Neural progenitor cell (in vitro differentiated cells): Measurements from ENCODE around the gene PRKAB1. TPM values are rescaled to one million over a fixed set of nuclear protein-coding genes. Genes with fewer than 3 reads are reported as not detected.
"Not testable (repeated sequence)": the region's sequence is repeated elsewhere in the genome, so short reads cannot be mapped to it uniquely, and the experiment has no call there.

Experiments used
- DNase-seq: peaks from one replicate; pipeline ENCODE4 v3.0.0-alpha.2; 2016; ENCODE audit warnings: low spot score
- H2AFZ ChIP-seq: fragments of 200-600 bp; sonication (generic); replicated peaks from 2 replicates; pipeline ENCODE4 v1.6.1; 2016; ENCODE audit warnings: antibody characterized with exemption
- H3F3A ChIP-seq: fragments of 200-600 bp; sonication (generic); 2 replicates; pipeline ENCODE4 v1.6.1; 2016; ENCODE audit warnings: antibody characterized with exemption, low read depth
- H3K27ac ChIP-seq: fragments of 200-600 bp; sonication (generic); 2 replicates; pipeline ENCODE4 v1.5.1; 2016; ENCODE audit warnings: mild to moderate bottlenecking
- H3K27me3 ChIP-seq: fragments of 200-600 bp; sonication (generic); 2 replicates; pipeline ENCODE4 v1.6.1; 2016; ENCODE audit warnings: mild to moderate bottlenecking, moderate library complexity
- H3K36me3 ChIP-seq: fragments of 200-600 bp; sonication (generic); 2 replicates; pipeline ENCODE4 v1.5.1; 2016
- H3K4me1 ChIP-seq: fragments of 200-600 bp; sonication (generic); 2 replicates; pipeline ENCODE4 v1.6.1; 2016; ENCODE audit warnings: mixed run types
- H3K4me2 ChIP-seq: fragments of 200-600 bp; sonication (generic); 2 replicates; pipeline ENCODE4 v1.6.1; 2016
- H3K4me3 ChIP-seq: fragments of 200-600 bp; sonication (generic); 2 replicates; pipeline ENCODE4 v1.5.1; 2016
- H3K79me2 ChIP-seq: fragments of 200-600 bp; sonication (generic); 2 replicates; pipeline ENCODE4 v1.6.1; 2016; ENCODE audit warnings: low read depth
- H3K9ac ChIP-seq: fragments of 200-600 bp; sonication (generic); 2 replicates; pipeline ENCODE4 v1.6.1; 2016
- H3K9me3 ChIP-seq: fragments of 200-600 bp; sonication (generic); 2 replicates; pipeline ENCODE4 v1.5.1; 2016; ENCODE audit warnings: low read depth
- H4K20me1 ChIP-seq: fragments of 200-600 bp; sonication (generic); 2 replicates; pipeline ENCODE4 v1.6.1; 2016; ENCODE audit warnings: low read depth
- H3K27ac Mint-ChIP-seq: 3 replicates; pipeline ENCODE4 v1.8.0; 2021; ENCODE audit warnings: mixed read lengths
- H3K27me3 Mint-ChIP-seq: 2 replicates; pipeline ENCODE4 v1.8.0; 2022; ENCODE audit warnings: low read depth, mild to moderate bottlenecking, inconsistent platforms, moderate library complexity, mixed read lengths; ENCODE audit not compliant: insufficient read depth
- H3K36me3 Mint-ChIP-seq: 3 replicates; pipeline ENCODE4 v1.8.0; 2021; ENCODE audit warnings: mixed read lengths
- H3K4me1 Mint-ChIP-seq: 3 replicates; pipeline ENCODE4 v1.8.0; 2021; ENCODE audit warnings: mixed read lengths
- H3K4me3 Mint-ChIP-seq: 3 replicates; pipeline ENCODE4 v1.8.0; 2021; ENCODE audit warnings: mild to moderate bottlenecking, moderate library complexity, mixed read lengths
- H3K9me3 Mint-ChIP-seq: 3 replicates; pipeline ENCODE4 v1.8.0; 2020; ENCODE audit warnings: mixed read lengths
- CTCF ChIP-seq: fragments of 200-600 bp; sonication (generic); IDR thresholded peaks from 2 replicates; pipeline ENCODE4 v1.5.1; 2017; ENCODE audit warnings: antibody characterized with exemption, mild to moderate bottlenecking
- EZH2 ChIP-seq: fragments of 200-600 bp; sonication (generic); IDR thresholded peaks from 2 replicates; pipeline ENCODE4 v1.6.1; 2017; ENCODE audit warnings: antibody characterized with exemption, mild to moderate bottlenecking, moderate library complexity
- EZH2phosphoT487 ChIP-seq: fragments of 200-600 bp; sonication (generic); IDR thresholded peaks from 2 replicates; pipeline ENCODE4 v1.6.1; 2017; ENCODE audit warnings: antibody characterized with exemption
- total RNA-seq: library from RNA; depleted of rRNA; stranded (reverse); fragments of >200 nt; gene quantifications from 2 replicates; pipeline ENCODE4 v1.2.3, GENCODE V29; 2015; ENCODE audit warnings: low replicate concordance

Gene PRKAB1
- total RNA-seq, 1 donor from 2014 or later, result 24.5 TPM

DNA sequence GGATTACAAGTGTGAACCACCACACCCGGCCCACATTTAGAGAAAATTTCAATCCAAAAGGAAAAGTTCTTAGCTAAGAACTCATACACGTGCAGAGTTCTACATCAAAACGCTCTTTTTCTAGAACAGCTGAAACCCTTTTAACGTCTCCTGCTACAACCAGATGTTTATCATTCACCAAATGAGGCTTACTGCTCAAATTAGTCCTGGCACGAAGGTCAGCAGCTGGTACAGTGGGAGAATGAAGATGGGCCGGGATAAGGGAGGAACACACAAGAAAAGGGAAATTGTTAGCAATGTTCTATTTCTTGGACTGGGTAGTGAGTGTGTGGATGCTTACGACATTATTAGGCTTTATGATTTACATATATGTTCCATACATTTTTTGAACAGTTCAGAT, 37.2 kb downstream of the PRKAB1 start:
- Histone ChIP-seq H3K4me3 (no peak overlapping the region), H2AFZ (no peak overlapping the region), H3K27ac (no peak overlapping the region), H4K20me1 (no peaks in the 10 kb centered on the region), H3K9ac (no peak overlapping the region), H3K4me1 (no peaks in the 10 kb centered on the region), H3K36me3 (peaks cover 13% of the 10 kb centered on the region), H3K9me3 (no peaks in the 10 kb centered on the region), H3K79me2 (no peaks in the 10 kb centered on the region), H3K4me2 (no peak overlapping the region), H3F3A (no peaks in the 10 kb centered on the region), H3K27me3 (no peaks in the 10 kb centered on the region)
- Mint-ChIP-seq H3K4me1 (no peaks in the 10 kb centered on the region), H3K36me3 (peaks cover 27% of the 10 kb centered on the region), H3K9me3 (no peaks in the 10 kb centered on the region), H3K27ac (no peak overlapping the region), H3K4me3 (no peak overlapping the region), H3K27me3 (peaks cover 4% of the 10 kb centered on the region)
- no peak for TF ChIP-seq EZH2
- DNase-seq, result no peak

- not testable (repeated sequence) for H3K4me1 Mint-ChIP-seq, H3K27me3 Mint-ChIP-seq, H3K27me3 ChIP-seq, H3K27ac ChIP-seq, H3K27ac Mint-ChIP-seq, H3K9me3 ChIP-seq, H3K9me3 Mint-ChIP-seq, H3K9ac ChIP-seq, H3K4me2 ChIP-seq, H3F3A ChIP-seq, H3K4me3 Mint-ChIP-seq, H3K4me1 ChIP-seq, H3K4me3 ChIP-seq, H4K20me1 ChIP-seq, H3K79me2 ChIP-seq, DNase-seq, H2AFZ ChIP-seq
- H3K36me3 Mint-ChIP-seq, result peaks cover 37% of the 10 kb centered on the region
- peaks cover 13% of the 10 kb centered on the region for H3K36me3 ChIP-seq
These were observed 38.5 kb downstream of the PRKAB1 start for GRCh38 chr12:119706427-119706826.

DNA sequence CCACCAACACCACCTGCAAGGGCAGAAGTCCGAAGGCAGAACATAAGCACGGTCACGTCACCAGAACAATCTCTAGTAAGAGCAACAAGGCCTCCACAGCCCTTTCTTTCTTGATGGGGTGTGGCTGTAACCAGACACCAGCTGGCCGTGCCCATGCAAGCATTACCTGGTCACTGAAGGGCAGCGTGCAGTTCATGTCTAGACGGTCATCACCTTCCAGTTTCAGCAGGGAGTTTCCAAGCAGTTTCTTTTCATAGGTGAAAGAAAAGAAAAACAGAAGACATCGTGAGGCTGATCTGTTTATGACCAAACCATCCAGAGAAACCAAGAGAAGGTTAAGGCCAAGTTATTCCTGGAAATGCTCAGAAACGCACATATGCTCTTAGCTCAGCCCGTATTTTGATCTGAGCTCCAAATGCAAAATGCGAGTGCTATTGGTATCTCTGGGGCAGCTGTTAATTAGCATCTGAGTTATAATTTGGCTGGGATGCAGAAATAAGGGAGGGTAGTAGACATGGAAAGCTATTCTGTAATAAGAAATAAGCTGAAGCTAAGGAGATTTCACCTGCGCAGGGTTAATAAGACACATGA, 42.5 kb downstream of the PRKAB1 start:
- Mint-ChIP-seq H3K4me1 (no peaks in the 10 kb centered on the region), H3K36me3 (peaks cover 55% of the 10 kb centered on the region), H3K27ac (no peak overlapping the region), H3K9me3 (no peaks in the 10 kb centered on the region), H3K27me3 (peaks cover 6% of the 10 kb centered on the region), H3K4me3 (no peak overlapping the region)
- Histone ChIP-seq H3K36me3 (peaks cover 13% of the 10 kb centered on the region), H3K9ac (no peak overlapping the region), H2AFZ (no peak overlapping the region), H3K27me3 (no peaks in the 10 kb centered on the region), H3F3A (no peaks in the 10 kb centered on the region), H3K4me1 (no peaks in the 10 kb centered on the region), H4K20me1 (no peaks in the 10 kb centered on the region), H3K79me2 (no peaks in the 10 kb centered on the region), H3K4me2 (no peak overlapping the region), H3K4me3 (no peak overlapping the region), H3K9me3 (no peaks in the 10 kb centered on the region), H3K27ac (no peak overlapping the region)
- TF ChIP-seq CTCF (no peak), EZH2 (no peak), EZH2phosphoT487 (no peak)
- DNase-seq, result no peak

DNA sequence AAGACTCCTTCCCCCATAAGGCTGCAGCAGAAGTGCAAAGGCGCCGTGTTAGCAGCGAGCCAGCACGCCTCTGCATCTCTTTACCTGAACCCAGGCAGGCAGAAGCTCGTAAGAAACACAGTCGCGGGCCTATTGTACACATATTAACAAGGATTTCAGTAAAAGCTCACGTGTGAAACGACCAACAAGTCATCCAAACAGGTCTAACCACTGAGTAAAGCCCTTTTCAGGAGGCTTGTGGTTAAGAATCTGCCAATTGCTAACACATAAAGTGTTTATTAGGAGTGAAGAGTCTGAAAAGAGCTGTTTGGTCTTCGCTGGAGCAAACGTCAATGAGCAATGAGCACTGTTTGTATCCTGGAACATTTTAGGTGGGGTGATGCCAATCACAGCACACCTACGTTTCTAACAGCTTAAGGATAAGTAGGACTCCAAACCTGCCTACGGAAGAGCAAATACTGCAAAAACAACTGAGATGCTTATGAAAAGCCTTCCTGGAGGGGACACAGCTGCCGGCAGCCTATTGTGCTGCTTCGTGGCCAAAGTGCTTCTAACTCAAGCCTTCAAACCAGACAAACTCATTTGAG, 43.1 kb downstream of the PRKAB1 start:
- H2AFZ ChIP-seq, result no peak overlapping the region
- no peak overlapping the region for H3K9ac ChIP-seq
- H3K9me3 ChIP-seq, result no peaks in the 10 kb centered on the region
- no peak overlapping the region for H3K27ac Mint-ChIP-seq
- H3K36me3 Mint-ChIP-seq, result peaks cover 59% of the 10 kb centered on the region
- no peaks in the 10 kb centered on the region for H3F3A ChIP-seq
- no peaks in the 10 kb centered on the region for H4K20me1 ChIP-seq
- no peak overlapping the region for H3K4me3 ChIP-seq
- H3K79me2 ChIP-seq, result no peaks in the 10 kb centered on the region
- TF ChIP-seq EZH2phosphoT487, result no peak
- TF ChIP-seq CTCF, result no peak
- no peak for TF ChIP-seq EZH2
- no peaks in the 10 kb centered on the region for H3K4me1 Mint-ChIP-seq
- no peak for DNase-seq
- H3K4me2 ChIP-seq, result no peak overlapping the region
- peaks cover 13% of the 10 kb centered on the region for H3K36me3 ChIP-seq
- H3K9me3 Mint-ChIP-seq, result no peaks in the 10 kb centered on the region
- H3K27me3 Mint-ChIP-seq, result peaks cover 4% of the 10 kb centered on the region
- no peak overlapping the region for H3K4me3 Mint-ChIP-seq
- H3K27ac ChIP-seq, result no peak overlapping the region
- H3K4me1 ChIP-seq, result no peaks in the 10 kb centered on the region
- no peaks in the 10 kb centered on the region for H3K27me3 ChIP-seq
